Endothelial cell of umbilical vein (primary cell): ENCODE data around the gene B9D1.

Experiments used
- FOS ChIP-seq: IDR thresholded peaks from 2 replicates; pipeline ENCODE4 v1.6.1; 2011; ENCODE audit warnings: mild to moderate bottlenecking, low read length, moderate library complexity, borderline replicate concordance; ENCODE audit not compliant: insufficient read depth
- MYC ChIP-seq: IDR thresholded peaks from one replicate; pipeline ENCODE4 v1.6.1; 2011; ENCODE audit warnings: mild to moderate bottlenecking, low read depth, low read length
- POLR2A ChIP-seq: IDR thresholded peaks from 2 replicates; pipeline ENCODE4 v1.6.1; 2012; ENCODE audit warnings: low read depth, mild to moderate bottlenecking, control low read depth, low read length
- POLR2AphosphoS5 ChIP-seq: IDR thresholded peaks from 2 replicates; pipeline ENCODE4 v1.6.1; 2012; ENCODE audit warnings: low read depth, mild to moderate bottlenecking, control low read depth, low read length, moderate library complexity; ENCODE audit not compliant: insufficient read depth

GRCh38 chr17:19312406-19312805 lies 50.1 kb downstream of the B9D1 start:
- TF ChIP-seq FOS (no peak), MYC (no peak), POLR2AphosphoS5 (no peak), POLR2A (no peak)
